Fibroblast of mammary gland (primary cell): ENCODE results near the gene ELK4.

Source experiments
- DNase-seq: peaks from one replicate; pipeline ENCODE4 v3.0.0-alpha.2; 2010; ENCODE audit warnings: low read depth
- H3K4me3 ChIP-seq: 2 replicates; pipeline ENCODE4 v1.5.1; 2011; ENCODE audit warnings: low read depth, mild to moderate bottlenecking, low read length, moderate library complexity; ENCODE audit not compliant: control insufficient read depth
- TF ChIP-seq, protein P1 (sequence below): conservative IDR thresholded peaks from 2 replicates; pipeline ENCODE4 v1.5.1; 2011; ENCODE audit warnings: low read depth, low read length, inconsistent platforms; ENCODE audit not compliant: control insufficient read depth, insufficient read depth

Gene ELK4

DNA sequence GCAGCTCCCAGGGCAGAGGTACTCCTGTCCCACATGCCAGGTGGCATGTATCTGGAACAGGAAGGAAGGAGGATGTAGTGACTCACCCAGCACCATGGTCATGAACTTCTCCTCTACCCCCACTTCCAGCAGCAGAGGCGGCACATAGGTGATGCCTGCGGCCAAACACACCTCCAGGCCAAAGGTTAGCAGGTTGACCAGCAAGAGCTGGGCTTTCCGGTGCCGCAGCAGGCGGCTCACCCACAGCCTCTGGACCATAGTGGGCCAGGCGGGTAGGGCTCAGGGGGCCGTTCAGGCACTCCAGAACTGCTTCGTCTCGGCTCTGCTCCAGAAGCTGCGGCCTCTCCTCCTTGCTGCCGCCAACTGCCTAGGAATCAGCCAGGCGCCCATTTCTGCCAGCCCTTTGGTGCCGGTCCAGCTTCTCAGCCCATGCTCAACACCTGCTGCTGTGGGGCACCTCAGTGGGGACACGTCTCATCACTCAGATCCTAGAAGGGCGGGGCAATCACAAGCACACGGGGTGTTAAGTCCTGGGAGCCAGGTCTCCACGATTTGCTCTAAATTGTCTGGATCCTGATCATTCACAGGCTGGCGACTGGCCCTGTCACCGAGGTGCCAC lies 32.7 kb upstream of the ELK4 start:
- H3K4me3 ChIP-seq: no peak overlapping the region
- TF ChIP-seq, protein P1, sequence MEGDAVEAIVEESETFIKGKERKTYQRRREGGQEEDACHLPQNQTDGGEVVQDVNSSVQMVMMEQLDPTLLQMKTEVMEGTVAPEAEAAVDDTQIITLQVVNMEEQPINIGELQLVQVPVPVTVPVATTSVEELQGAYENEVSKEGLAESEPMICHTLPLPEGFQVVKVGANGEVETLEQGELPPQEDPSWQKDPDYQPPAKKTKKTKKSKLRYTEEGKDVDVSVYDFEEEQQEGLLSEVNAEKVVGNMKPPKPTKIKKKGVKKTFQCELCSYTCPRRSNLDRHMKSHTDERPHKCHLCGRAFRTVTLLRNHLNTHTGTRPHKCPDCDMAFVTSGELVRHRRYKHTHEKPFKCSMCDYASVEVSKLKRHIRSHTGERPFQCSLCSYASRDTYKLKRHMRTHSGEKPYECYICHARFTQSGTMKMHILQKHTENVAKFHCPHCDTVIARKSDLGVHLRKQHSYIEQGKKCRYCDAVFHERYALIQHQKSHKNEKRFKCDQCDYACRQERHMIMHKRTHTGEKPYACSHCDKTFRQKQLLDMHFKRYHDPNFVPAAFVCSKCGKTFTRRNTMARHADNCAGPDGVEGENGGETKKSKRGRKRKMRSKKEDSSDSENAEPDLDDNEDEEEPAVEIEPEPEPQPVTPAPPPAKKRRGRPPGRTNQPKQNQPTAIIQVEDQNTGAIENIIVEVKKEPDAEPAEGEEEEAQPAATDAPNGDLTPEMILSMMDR: no peak
- DNase-seq: no peak

DNA sequence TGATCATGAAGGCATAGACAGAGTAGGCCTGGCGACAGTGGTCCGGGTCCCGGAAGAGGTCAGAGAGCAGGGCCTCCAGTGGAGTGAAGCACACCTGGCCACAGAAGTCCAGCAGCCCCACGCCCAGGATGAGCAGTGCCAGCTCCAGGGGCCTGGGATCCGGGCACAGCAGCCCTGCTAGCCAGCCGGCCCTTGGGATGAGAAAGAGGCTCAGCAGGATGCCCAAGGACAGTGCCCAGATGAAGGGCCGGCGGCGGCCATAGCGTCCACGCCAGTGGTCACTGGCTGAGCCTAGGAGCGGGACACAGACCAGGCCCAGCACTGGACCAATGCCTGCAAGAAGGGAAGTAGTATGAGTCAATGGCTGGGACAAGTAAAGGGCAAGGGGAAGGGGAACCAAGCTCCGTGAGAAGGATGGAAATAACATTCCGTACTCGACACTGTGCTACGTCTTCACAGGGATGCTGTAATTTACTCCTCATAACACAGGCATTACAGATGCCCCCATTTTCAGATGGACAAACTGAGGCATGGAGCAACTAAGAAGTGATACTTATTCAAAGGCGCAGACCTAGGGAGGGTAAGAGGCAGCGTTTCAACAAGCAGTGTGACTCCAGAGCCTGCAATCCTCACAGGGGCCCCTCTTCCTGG lies 31.6 kb upstream of the ELK4 start:
- no peak overlapping the region for H3K4me3 ChIP-seq
- TF ChIP-seq, protein P1: no peak
- no peak for DNase-seq

DNA sequence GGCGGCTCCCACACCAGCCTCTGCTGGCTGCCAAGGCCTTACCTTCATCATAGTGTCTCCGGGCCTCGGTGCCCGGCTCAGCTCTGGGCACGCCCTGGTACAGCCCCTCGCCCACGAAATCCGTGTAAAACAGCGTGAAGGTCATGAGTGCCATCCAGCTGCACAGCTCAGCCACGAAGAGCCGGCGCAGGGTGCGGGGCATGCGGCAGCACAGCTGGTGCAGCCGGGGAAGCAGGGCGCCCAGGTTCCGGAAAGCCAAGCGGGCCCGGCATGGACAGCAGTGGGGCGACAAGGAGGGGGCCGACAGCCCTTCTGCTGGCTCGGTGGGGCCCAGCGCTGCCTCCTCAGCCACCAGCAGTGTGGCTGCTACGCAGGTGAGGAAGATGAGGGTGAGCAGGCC lies 31.0 kb upstream of the ELK4 start:
- TF ChIP-seq, protein P1: no peak
- no peak for DNase-seq
- H3K4me3 ChIP-seq: no peak overlapping the region

DNA sequence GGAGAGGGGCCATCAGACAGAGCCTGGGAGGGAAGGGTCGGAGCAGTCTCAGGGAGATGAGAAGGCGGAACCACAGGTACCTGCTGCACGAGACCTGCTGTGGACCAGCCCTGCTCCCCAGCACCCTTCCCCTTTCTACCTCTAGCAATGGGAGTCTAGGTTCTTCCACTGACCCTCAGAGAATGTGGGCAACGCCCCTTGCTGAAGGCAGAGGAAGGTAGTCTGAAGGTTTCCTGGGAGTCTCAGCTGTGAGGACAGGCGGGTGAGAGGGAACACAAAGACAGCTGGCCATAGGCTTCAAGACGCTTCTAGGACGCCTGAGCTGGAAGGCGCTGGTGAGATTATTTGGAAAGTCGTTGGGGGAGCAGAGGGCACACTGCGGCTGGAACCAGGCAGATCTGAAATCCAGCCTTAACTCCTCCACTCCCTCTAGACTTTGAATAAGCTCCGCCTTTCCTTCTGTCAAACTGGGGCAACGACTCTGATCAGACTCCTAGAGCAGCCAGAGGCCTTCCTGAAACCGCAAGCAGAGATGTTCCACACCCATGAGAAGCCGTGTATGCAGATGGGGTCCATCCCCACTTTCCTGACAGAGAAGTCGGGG lies 30.4 kb upstream of the ELK4 start:
- DNase-seq: no peak
- TF ChIP-seq, protein P1: no peak
- H3K4me3 ChIP-seq: no peak overlapping the region

DNA sequence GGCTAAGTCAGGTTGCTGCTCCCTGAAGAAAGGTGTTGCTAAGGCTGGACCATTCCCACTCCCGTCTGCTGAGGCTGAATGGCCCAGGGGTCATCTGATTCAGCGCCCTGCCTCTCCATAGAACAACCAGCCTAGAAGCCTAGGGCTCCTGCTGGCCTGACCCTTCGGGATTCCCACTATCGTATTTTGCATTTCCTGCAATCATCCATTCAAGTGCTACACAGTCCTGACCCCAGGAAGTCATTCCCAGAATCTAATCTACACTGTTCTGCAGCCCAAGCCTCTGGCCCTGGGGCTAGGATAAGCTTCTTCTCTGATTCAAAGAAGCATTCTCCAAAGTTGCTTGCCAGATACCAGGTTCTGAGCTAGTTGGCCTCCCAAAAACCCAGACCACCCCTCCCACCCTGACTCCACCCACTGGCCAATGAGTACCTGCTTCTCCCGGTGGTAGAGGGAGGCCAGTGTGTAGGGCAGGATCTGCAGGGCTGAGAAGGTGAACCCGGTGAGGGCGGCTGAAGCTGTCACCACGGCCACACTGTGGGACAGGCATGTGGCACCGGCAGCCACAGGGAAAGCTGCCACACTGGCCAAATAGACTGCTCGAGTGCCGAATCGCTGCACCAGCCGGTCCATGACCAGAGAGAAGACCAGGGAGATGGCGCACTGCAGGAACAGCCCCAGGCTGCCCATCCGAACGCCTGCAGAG lies 29.8 kb upstream of the ELK4 start:
- no peak for DNase-seq
- TF ChIP-seq, protein P1: no peak
- H3K4me3 ChIP-seq: no peak overlapping the region

DNA sequence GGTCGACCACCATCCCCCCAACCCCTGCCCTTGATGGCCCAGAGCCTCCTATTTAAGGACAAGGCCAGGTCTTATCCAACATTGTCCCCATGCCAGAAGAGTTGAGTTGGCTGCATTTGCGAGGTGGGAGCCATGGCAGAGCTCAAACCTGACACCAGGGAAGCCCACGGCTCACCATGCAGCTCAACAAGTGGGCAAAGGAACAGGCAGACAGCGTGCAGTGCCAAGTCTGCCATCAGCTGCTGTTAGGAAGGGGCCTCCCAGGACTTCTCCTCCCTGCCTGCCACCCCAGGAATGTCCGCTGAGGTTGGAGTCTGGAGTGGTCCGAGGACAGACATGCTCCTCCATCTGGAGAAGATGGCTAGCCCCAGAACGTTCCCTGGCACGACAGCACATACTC lies 28.6 kb upstream of the ELK4 start:
- no peak for DNase-seq
- H3K4me3 ChIP-seq: no peak overlapping the region
- TF ChIP-seq, protein P1: no peak
